GM20000 (cell line): Measurements from ENCODE around the gene RCAN3.

Experiments used
- DNase-seq: peaks from one replicate; pipeline ENCODE4 v3.0.0; 2012; ENCODE audit warnings: low spot score
- CTCF ChIP-seq: IDR thresholded peaks from 2 replicates; pipeline ENCODE4 v1.5.1; 2012; ENCODE audit warnings: mild to moderate bottlenecking, control low read depth; ENCODE audit errors: extremely low read depth, missing control alignments

RCAN3 gene

GRCh38 chr1:24493785-24494184, 8.9 kb upstream of the RCAN3 start:
- no peak for TF ChIP-seq CTCF
- DNase-seq: no peak

GRCh38 chr1:24498589-24498988, 4.0 kb upstream of the RCAN3 start:
- TF ChIP-seq CTCF: no peak
- no peak for DNase-seq

GRCh38 chr1:24500448-24501048, 2.1 kb upstream of the RCAN3 start:
- no peak for DNase-seq

GRCh38 chr1:24501371-24502064, 1.1 kb upstream of the RCAN3 start:
- DNase-seq: peak; percentile 80

More at GRCh38 chr1:24500448-24501048, 2.1 kb upstream of the RCAN3 start:
- no peak for TF ChIP-seq CTCF

GRCh38 chr1:24502065-24502708, 449 bp upstream of the RCAN3 start:
- TF ChIP-seq CTCF: no peak
- peak; percentile 69 for DNase-seq

More at GRCh38 chr1:24501371-24502064, 1.1 kb upstream of the RCAN3 start:
- no peak for TF ChIP-seq CTCF

GRCh38 chr1:24503059-24503751, 569 bp downstream of the RCAN3 start:
- TF ChIP-seq CTCF: no peak
- DNase-seq: no peak
